Ectodermal cell (in vitro differentiated cells): ENCODE measurements around the gene GNG7.
"Not testable (repeated sequence)": the region's sequence is repeated elsewhere in the genome, so short reads cannot be mapped to it uniquely, and the experiment has no call there.

Experiments
- H3K27ac ChIP-seq: 2 replicates; pipeline ENCODE4 v1.7.0; 2013; ENCODE audit warnings: mild to moderate bottlenecking, low read depth, low read length; ENCODE audit not compliant: insufficient read depth, poor library complexity, severe bottlenecking
- H3K27me3 ChIP-seq: 2 replicates; pipeline ENCODE4 v1.7.0; 2013; ENCODE audit warnings: mild to moderate bottlenecking, low read length; ENCODE audit not compliant: insufficient read depth, control insufficient read depth, poor library complexity, severe bottlenecking
- H3K36me3 ChIP-seq: one replicate; pipeline ENCODE4 v1.7.0; 2013; ENCODE audit warnings: low read length; ENCODE audit not compliant: control insufficient read depth, insufficient read depth
- H3K4me1 ChIP-seq: one replicate; pipeline ENCODE4 v1.7.0; 2013; ENCODE audit warnings: low read length; ENCODE audit not compliant: control insufficient read depth, insufficient read depth
- H3K4me3 ChIP-seq: 2 replicates; pipeline ENCODE4 v1.7.0; 2013; ENCODE audit warnings: low read depth, low read length, control low read depth; ENCODE audit not compliant: insufficient read depth
- H3K9me3 ChIP-seq: 2 replicates; pipeline ENCODE4 v1.7.0; 2013; ENCODE audit warnings: mild to moderate bottlenecking, low read length, moderate library complexity; ENCODE audit not compliant: control insufficient read depth
- WGBS, 2 experiments: methylation state at CpG; one replicate each; pipeline ENCODE4 v1.1.7; 2013; ENCODE audit warnings: missing lambda C conversion rate in 2 of 2; 5-methylcytosine and 5-hydroxymethylcytosine counted together

Gene GNG7

GRCh38 chr19:2495651-2496316 is 206.7 kb downstream of the GNG7 start:
- Histone ChIP-seq H3K36me3 (no peaks in the 10 kb centered on the region), H3K27ac (no peak overlapping the region), H3K4me1 (peaks cover 26% of the 10 kb centered on the region), H3K4me3 (no peak overlapping the region), H3K27me3 (peaks cover 30% of the 10 kb centered on the region), H3K9me3 (no peaks in the 10 kb centered on the region)
- 49 to 50% methylated on average over 16 of the region's 16 CpGs for WGBS, 2 experiments

GRCh38 chr19:2495130-2495641 is 207.3 kb downstream of the GNG7 start:
- Histone ChIP-seq H3K27me3 (peaks cover 33% of the 10 kb centered on the region), H3K27ac (no peak overlapping the region), H3K4me3 (peak overlapping the region; percentile 37), H3K9me3 (no peaks in the 10 kb centered on the region), H3K4me1 (peaks cover 26% of the 10 kb centered on the region), H3K36me3 (no peaks in the 10 kb centered on the region)
- WGBS, 2 experiments: 17 to 19% methylated on average over 26 of the region's 26 CpGs

GRCh38 chr19:2494447-2495129 is 207.9 kb downstream of the GNG7 start:
- Histone ChIP-seq H3K9me3 (no peaks in the 10 kb centered on the region), H3K4me1 (peaks cover 26% of the 10 kb centered on the region), H3K27ac (no peak overlapping the region), H3K27me3 (peaks cover 39% of the 10 kb centered on the region), H3K36me3 (no peaks in the 10 kb centered on the region), H3K4me3 (peak overlapping the region; percentile 37)
- 24% methylated on average over 72 of the region's 72 CpGs for WGBS, 2 experiments

- H3K4me3 ChIP-seq: peak overlapping the region; percentile 37
- no peaks in the 10 kb centered on the region for H3K36me3 ChIP-seq
- H3K9me3 ChIP-seq: no peaks in the 10 kb centered on the region
- H3K27ac ChIP-seq: no peak overlapping the region
- peaks cover 22% of the 10 kb centered on the region for H3K4me1 ChIP-seq
- WGBS, 2 experiments: 93% methylated on average over 21 of the region's 21 CpGs
- peaks cover 44% of the 10 kb centered on the region for H3K27me3 ChIP-seq
Measured at GRCh38 chr19:2494084-2494446, 208.4 kb downstream of the GNG7 start.

GRCh38 chr19:2493448-2493847 is 209.0 kb downstream of the GNG7 start:
- H3K4me3 ChIP-seq, H3K36me3 ChIP-seq, H3K9me3 ChIP-seq, H3K27ac ChIP-seq: not testable (repeated sequence)
- WGBS, 2 experiments: 81 to 82% methylated on average over 14 of the region's 14 CpGs
- H3K4me1 ChIP-seq: peaks cover 26% of the 10 kb centered on the region
- H3K27me3 ChIP-seq: peaks cover 50% of the 10 kb centered on the region

- no peaks in the 10 kb centered on the region for H3K9me3 ChIP-seq
- no peak overlapping the region for H3K27ac ChIP-seq
- H3K4me1 ChIP-seq: peaks cover 27% of the 10 kb centered on the region
- no peak overlapping the region for H3K4me3 ChIP-seq
- no peaks in the 10 kb centered on the region for H3K36me3 ChIP-seq
- H3K27me3 ChIP-seq: peaks cover 56% of the 10 kb centered on the region
- 78 to 82% methylated on average over 8 of the region's 8 CpGs for WGBS, 2 experiments
Measured at GRCh38 chr19:2492870-2493269, 209.6 kb downstream of the GNG7 start.

- H3K27ac ChIP-seq: no peak overlapping the region
- H3K4me1 ChIP-seq: peaks cover 27% of the 10 kb centered on the region
- no peak overlapping the region for H3K4me3 ChIP-seq
- H3K9me3 ChIP-seq: no peaks in the 10 kb centered on the region
- peaks cover 66% of the 10 kb centered on the region for H3K27me3 ChIP-seq
- 92 to 93% methylated on average over 23 of the region's 23 CpGs for WGBS, 2 experiments
- no peaks in the 10 kb centered on the region for H3K36me3 ChIP-seq
Measured at GRCh38 chr19:2491130-2491801, 211.2 kb downstream of the GNG7 start.

- H3K36me3 ChIP-seq: no peaks in the 10 kb centered on the region
- WGBS, 2 experiments: 88 to 90% methylated on average over 7 of the region's 7 CpGs
- peaks cover 62% of the 10 kb centered on the region for H3K27me3 ChIP-seq
- peaks cover 23% of the 10 kb centered on the region for H3K4me1 ChIP-seq
- no peak overlapping the region for H3K27ac ChIP-seq
- H3K9me3 ChIP-seq: no peaks in the 10 kb centered on the region
- no peak overlapping the region for H3K4me3 ChIP-seq
Measured at GRCh38 chr19:2490659-2491058, 211.8 kb downstream of the GNG7 start.

- peaks cover 47% of the 10 kb centered on the region for H3K27me3 ChIP-seq
- no peaks in the 10 kb centered on the region for H3K36me3 ChIP-seq
- H3K9me3 ChIP-seq: no peaks in the 10 kb centered on the region
- no peak overlapping the region for H3K27ac ChIP-seq
- H3K4me1 ChIP-seq: peaks cover 13% of the 10 kb centered on the region
- H3K4me3 ChIP-seq: peak overlapping the region; percentile 26
- 11 to 13% methylated on average over 78 of the region's 78 CpGs for WGBS, 2 experiments
Measured at GRCh38 chr19:2488942-2489731, 213.4 kb downstream of the GNG7 start.
